Subcutaneous adipose tissue (tissue), 4 donors: ENCODE results near the gene TGFBR3. TPM values are rescaled to one million over a fixed set of nuclear protein-coding genes. Genes with fewer than 3 reads are reported as not detected.

Source experiments
- CTCF ChIP-seq: fragments of 450-650 bp; IDR thresholded peaks from one replicate; pipeline ENCODE4 v1.5.1; 2016; ENCODE audit warnings: low read depth, mild to moderate bottlenecking, control low read depth, antibody characterized with exemption, moderate library complexity
- small RNA-seq: library from RNA; depleted of rRNA; stranded (forward); fragments of <200 nt; gene quantifications from one replicate; pipeline ENCODE3, GENCODE V24; 2016
- total RNA-seq, 4 donors: library from RNA; depleted of rRNA; stranded (reverse); fragments of >200 nt; gene quantifications; one replicate each; pipeline ENCODE4 v1.1.0, GENCODE V29; 2016

The TGFBR3 gene
- total RNA-seq, 4 donors from 2014 or later: 206 to 374 (median 284) TPM

GRCh38 chr1:91633438-91633837, 252.5 kb downstream of the TGFBR3 start:
- TF ChIP-seq CTCF: no peak

GRCh38 chr1:91631718-91632330, 254.1 kb downstream of the TGFBR3 start:
- no peak for TF ChIP-seq CTCF

- TF ChIP-seq CTCF: no peak
Measured at GRCh38 chr1:91630803-91631202, 255.1 kb downstream of the TGFBR3 start.

Small RNA genes within 50 kb of the gene (small RNA-seq; reads per million reads assigned to genes)
- gene RN7SL653P: not detected

Other genes starting within 250 kb of the TGFBR3 start
- 1 to 10 TPM in 1 of 4 donors, not detected in 3; 1.8 TPM for gene BRDT, start 63.2 kb upstream of the TGFBR3 start, total RNA-seq
- under 1 TPM in 1 of 4 donors, not detected in 3; 0.34 TPM for gene EPHX4, start 143.8 kb upstream of the TGFBR3 start, total RNA-seq
- not detected for gene SETSIP, start 189.3 kb upstream of the TGFBR3 start, total RNA-seq
- 10 to 100 TPM in 3 of 4 donors, 1 to 10 TPM in 1; 6.4 to 14.1 (median 12.9) TPM for gene BTBD8, start 194.2 kb upstream of the TGFBR3 start, total RNA-seq